Memory B cell (primary cell): Measurements from ENCODE around the gene TBL1XR1.

ENCODE experiments used
- ATAC-seq: fragments of 150-1000 bp; cut with Tn5 transposase; 2 replicates; pipeline ENCODE4 v1.10.0; 2021; ENCODE audit warnings: low read depth, mild to moderate bottlenecking, moderate library complexity
- DNase-seq, 2 donors: peaks; one replicate each; pipeline ENCODE4 v3.0.0; 2022; ENCODE audit warnings: low spot score in 2 of 2
- H3K27ac Mint-ChIP-seq: one replicate; pipeline ENCODE4 v1.8.0; 2022; ENCODE audit warnings: mild to moderate bottlenecking, moderate library complexity, mixed read lengths
- H3K27me3 Mint-ChIP-seq: one replicate; pipeline ENCODE4 v1.8.0; 2022; ENCODE audit warnings: mixed read lengths
- H3K36me3 Mint-ChIP-seq: one replicate; pipeline ENCODE4 v1.8.0; 2022; ENCODE audit warnings: mild to moderate bottlenecking, mixed read lengths
- H3K4me1 Mint-ChIP-seq: one replicate; pipeline ENCODE4 v1.8.0; 2022; ENCODE audit warnings: mixed read lengths
- H3K4me3 Mint-ChIP-seq: one replicate; pipeline ENCODE4 v1.8.0; 2022; ENCODE audit warnings: mild to moderate bottlenecking, moderate library complexity, mixed read lengths
- H3K9me3 Mint-ChIP-seq: one replicate; pipeline ENCODE4 v1.8.0; 2022; ENCODE audit warnings: mixed read lengths

TBL1XR1 gene

DNA sequence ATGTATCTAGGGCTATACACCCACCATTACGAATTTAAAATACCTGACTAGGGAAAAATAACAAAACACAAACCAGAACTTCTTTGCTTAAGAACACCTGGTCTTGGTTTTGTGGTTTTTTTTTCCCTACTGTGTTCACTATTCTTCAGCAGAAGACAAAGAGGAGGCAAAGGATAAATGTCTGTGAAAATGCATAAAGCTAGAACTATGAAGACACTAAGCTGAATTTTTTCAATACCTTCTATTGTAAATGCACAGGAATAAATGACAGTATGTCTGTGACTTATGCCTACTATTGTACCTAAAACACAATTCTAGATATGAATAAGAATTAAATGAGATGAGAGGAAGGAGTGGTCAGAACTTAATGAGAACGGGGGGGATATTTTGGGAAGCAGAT, 86.9 kb downstream of the TBL1XR1 start:
- H3K9me3 Mint-ChIP-seq: no peaks in the 10 kb centered on the region
- H3K4me1 Mint-ChIP-seq: peaks cover 41% of the 10 kb centered on the region
- DNase-seq (no peak), ATAC-seq (no peak)
- H3K27me3 Mint-ChIP-seq: no peaks in the 10 kb centered on the region
- peak overlapping the region; percentile 79 for H3K27ac Mint-ChIP-seq
- H3K4me3 Mint-ChIP-seq: peak overlapping the region; percentile 1
- H3K36me3 Mint-ChIP-seq: peaks cover 5% of the 10 kb centered on the region

DNA sequence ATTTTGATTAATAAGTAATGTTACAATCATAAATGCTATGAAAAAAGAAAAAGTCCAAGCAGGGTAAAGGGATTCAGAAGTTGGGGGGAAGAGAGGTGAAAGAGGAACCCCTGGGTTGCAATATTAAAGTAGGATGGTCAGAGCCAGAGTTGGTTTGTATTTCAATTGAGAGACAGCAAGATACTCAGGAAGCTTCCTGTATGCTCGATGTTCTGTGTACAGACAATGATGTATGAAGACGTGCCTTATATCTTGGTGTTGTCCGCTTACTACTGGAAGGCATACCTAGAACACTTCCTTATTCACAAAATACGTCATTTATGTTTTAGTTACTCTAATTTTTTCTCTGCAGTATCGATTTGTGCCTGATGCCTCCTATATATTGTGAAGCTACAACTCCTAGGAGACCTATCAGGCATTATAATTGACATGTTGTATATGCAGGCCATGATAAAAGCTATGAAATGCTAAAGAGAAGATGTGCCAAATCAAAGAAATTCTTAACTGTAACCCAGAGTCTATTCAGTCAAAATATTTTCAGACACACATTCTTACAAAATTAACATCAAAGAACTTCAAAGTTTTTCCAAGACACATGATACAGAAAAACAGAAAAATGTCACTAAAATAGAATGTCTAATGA, 87.5 kb downstream of the TBL1XR1 start:
- ATAC-seq: peak; percentile 81
- peak in 1 of 2 donors; percentile 11 for DNase-seq
- H3K9me3 Mint-ChIP-seq: no peaks in the 10 kb centered on the region
- H3K36me3 Mint-ChIP-seq: peaks cover 4% of the 10 kb centered on the region
- H3K27ac Mint-ChIP-seq: peak overlapping the region; percentile 79
- H3K27me3 Mint-ChIP-seq: no peaks in the 10 kb centered on the region
- H3K4me3 Mint-ChIP-seq: peak overlapping the region; percentile 0
- peaks cover 43% of the 10 kb centered on the region for H3K4me1 Mint-ChIP-seq

DNA sequence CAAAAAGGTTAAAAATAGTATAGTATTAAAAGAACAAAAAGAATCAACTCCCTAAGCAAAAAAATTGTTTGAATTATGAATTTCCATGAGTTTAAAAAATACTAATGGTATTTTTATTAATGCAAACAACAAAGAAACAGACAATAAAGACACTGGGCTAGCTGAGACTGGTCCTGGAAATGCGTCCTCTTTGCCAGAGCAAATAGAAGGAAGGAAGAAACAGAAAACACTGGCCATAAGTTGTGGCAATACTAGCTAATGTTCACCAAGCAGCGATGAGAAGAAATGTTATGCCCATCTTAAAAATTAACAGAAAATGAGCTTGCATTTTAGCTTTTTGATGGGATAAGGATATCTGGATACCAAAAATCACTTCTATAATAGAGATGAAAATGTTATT, 88.6 kb downstream of the TBL1XR1 start:
- no peaks in the 10 kb centered on the region for H3K9me3 Mint-ChIP-seq
- no peaks in the 10 kb centered on the region for H3K27me3 Mint-ChIP-seq
- no peak for ATAC-seq
- H3K27ac Mint-ChIP-seq: no peak overlapping the region
- peaks cover 3% of the 10 kb centered on the region for H3K36me3 Mint-ChIP-seq
- peaks cover 51% of the 10 kb centered on the region for H3K4me1 Mint-ChIP-seq
- H3K4me3 Mint-ChIP-seq: no peak overlapping the region
- no peak for DNase-seq

DNA sequence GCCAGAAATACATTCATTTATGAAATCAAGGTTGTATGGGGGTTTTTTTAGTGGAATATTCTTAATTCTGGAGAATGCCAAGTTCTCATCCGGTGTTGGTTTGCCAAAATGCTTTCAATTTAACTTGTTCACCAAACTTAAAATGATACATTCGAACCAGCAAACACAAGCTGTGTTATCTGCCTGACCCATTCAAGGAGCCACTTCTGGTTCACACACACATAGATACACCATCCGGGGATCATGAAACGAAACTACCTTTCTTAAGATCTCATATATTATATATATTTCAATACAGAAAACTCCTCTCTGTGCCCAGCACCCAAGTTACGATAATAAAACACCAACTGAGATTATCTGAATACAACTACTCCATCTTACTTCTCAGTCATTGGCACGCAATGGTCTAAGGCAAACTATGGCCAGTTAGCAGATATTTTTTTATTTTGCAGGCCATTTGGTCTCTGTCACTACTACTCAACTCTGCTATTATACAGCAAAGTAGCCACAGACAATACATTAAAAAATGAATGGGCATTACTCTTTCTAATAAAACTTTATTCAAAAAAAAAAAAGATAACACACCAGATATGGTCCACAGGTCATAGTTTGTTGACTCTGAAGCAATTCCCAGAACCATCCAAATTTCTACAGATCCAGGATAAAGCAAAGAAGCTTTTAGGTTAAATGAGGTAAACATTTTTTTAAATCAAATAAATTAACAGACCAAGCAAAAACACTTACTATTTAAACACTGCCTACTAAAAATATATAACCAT, 89.6 kb downstream of the TBL1XR1 start:
- Mint-ChIP-seq H3K4me3 (no peak overlapping the region), H3K27me3 (no peaks in the 10 kb centered on the region), H3K9me3 (no peaks in the 10 kb centered on the region), H3K36me3 (peaks cover 1% of the 10 kb centered on the region), H3K27ac (no peak overlapping the region), H3K4me1 (peaks cover 47% of the 10 kb centered on the region)
- DNase-seq (no peak), ATAC-seq (no peak)

DNA sequence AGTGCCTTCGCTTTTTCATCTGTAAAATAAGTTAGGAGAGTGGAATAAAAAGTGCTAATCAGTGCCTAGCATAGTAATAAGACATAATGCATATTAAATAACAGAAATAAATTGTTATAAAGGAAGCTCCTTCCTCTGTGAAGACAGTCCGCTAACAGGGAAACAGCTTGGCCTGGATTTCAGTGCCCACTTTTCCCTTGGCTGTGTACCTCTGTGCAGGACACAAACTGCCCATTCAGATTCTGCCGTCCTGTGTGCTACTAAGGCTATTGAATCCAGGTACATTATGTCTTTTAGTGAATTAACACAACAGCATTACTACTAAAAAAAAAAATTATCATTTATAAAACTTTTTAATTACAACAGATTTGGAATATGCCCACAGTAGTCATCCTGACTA, 90.7 kb downstream of the TBL1XR1 start:
- ATAC-seq: no peak
- no peak for DNase-seq
- no peaks in the 10 kb centered on the region for H3K9me3 Mint-ChIP-seq
- H3K27ac Mint-ChIP-seq: peak overlapping the region; percentile 43
- H3K36me3 Mint-ChIP-seq: peaks cover 3% of the 10 kb centered on the region
- H3K4me3 Mint-ChIP-seq: peak overlapping the region; percentile 56
- no peaks in the 10 kb centered on the region for H3K27me3 Mint-ChIP-seq
- peaks cover 49% of the 10 kb centered on the region for H3K4me1 Mint-ChIP-seq

DNA sequence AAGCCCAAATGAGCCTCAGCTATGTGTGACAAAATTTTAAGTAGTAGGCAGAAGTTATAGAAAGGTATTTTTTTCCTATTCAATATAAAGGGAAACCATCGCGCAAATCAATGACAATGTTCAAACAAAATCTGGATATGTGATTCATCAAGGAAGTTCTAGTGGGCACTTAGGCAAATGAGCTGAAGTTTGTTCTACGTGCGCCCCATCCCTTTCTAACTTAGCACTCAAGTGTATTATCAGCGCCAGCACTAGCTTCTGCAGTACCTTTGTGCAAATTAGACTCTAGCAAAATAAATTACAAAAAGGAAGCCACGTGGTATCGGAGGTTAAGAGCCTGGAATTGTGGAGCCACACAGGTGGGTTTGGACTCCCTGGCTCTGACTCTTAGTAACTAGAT, 91.1 kb downstream of the TBL1XR1 start:
- peak in 1 of 2 donors; percentile 7 for DNase-seq
- peaks cover 47% of the 10 kb centered on the region for H3K4me1 Mint-ChIP-seq

DNA sequence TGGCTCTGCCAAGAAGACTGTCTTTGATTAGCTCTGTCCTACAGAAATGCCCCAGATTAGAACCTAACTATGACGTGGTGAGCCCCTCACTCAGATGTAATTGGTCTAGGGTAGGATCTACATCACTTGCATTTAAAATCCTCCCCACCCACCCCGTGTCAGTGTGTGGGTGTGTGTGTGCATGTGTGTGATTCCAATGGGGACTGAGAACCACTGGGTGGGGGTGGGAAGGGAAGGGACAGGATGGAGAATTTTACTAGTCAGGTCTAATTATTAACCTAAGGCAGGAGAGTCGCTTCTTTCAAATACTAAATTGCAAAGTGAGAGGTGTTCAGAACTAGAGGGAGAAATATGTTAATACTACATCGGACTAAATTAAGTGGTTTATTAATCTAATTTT, 91.7 kb downstream of the TBL1XR1 start:
- Mint-ChIP-seq H3K36me3 (peaks cover 3% of the 10 kb centered on the region), H3K4me1 (peaks cover 43% of the 10 kb centered on the region), H3K27me3 (no peaks in the 10 kb centered on the region), H3K9me3 (no peaks in the 10 kb centered on the region), H3K4me3 (no peak overlapping the region), H3K27ac (peak overlapping the region; percentile 43)
- no peak for ATAC-seq
- DNase-seq: no peak

More for the DNA sequence above, 91.1 kb downstream of the TBL1XR1 start:
- H3K27me3 Mint-ChIP-seq: no peaks in the 10 kb centered on the region
- H3K27ac Mint-ChIP-seq: peak overlapping the region; percentile 43
- H3K9me3 Mint-ChIP-seq: no peaks in the 10 kb centered on the region
- peak; percentile 71 for ATAC-seq
- H3K36me3 Mint-ChIP-seq: peaks cover 3% of the 10 kb centered on the region
- H3K4me3 Mint-ChIP-seq: peak overlapping the region; percentile 56

DNA sequence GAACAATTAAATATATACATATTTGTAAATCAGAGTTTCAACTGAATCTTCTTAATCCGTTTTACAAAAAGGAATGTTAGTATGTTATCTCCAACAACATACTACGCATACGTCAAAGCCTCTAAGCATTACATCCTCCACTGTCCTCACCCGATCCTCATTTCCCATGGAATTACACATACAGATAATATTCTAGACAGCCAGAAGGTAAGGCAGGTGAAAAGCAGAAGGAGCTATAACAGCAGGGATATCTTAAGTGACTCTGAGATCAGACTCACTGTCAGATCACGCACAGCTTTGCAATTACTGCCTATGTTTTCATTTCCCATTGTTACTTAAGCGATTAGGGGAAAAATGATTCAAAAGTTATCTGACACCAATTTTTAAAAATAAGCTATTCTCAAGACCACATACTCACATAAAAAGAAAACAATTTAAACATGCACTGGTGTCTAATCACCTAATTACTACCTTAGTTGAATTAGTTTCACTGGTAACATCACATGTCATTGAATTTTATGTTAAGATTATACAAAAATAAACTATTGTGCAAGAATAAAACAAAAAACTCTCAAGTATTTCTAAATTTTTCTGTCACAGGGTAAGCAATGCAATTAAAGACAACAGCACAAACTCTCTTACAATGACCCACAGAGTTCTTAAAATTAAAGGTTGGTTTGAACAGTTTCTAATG, 92.8 kb downstream of the TBL1XR1 start:
- no peaks in the 10 kb centered on the region for H3K9me3 Mint-ChIP-seq
- ATAC-seq (no peak), DNase-seq (no peak)
- H3K27me3 Mint-ChIP-seq: no peaks in the 10 kb centered on the region
- H3K27ac Mint-ChIP-seq: no peak overlapping the region
- peaks cover 34% of the 10 kb centered on the region for H3K4me1 Mint-ChIP-seq
- peaks cover 3% of the 10 kb centered on the region for H3K36me3 Mint-ChIP-seq
- H3K4me3 Mint-ChIP-seq: no peak overlapping the region

DNA sequence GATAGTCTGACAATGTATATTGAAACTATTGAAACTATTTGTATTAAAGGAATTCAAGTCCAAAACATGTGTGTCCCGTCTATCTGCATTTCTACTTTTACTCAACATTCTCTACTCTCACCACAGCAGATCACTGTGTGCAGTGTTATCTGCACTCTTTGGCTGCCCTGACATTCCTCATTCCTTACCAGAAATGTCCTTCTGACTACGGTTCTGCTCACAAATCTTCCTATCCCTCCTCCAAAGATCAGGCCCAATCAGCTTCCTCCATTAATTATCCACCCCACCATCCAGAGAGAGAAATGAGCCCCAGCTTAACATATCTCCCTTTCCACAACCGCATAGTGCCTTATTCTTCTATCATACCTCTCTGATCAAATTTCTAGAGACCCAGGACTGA, 94.7 kb downstream of the TBL1XR1 start:
- no peak for ATAC-seq
- no peaks in the 10 kb centered on the region for H3K27me3 Mint-ChIP-seq
- peaks cover 5% of the 10 kb centered on the region for H3K36me3 Mint-ChIP-seq
- peak overlapping the region; percentile 36 for H3K27ac Mint-ChIP-seq
- no peaks in the 10 kb centered on the region for H3K9me3 Mint-ChIP-seq
- peaks cover 29% of the 10 kb centered on the region for H3K4me1 Mint-ChIP-seq
- H3K4me3 Mint-ChIP-seq: no peak overlapping the region
- DNase-seq: no peak

DNA sequence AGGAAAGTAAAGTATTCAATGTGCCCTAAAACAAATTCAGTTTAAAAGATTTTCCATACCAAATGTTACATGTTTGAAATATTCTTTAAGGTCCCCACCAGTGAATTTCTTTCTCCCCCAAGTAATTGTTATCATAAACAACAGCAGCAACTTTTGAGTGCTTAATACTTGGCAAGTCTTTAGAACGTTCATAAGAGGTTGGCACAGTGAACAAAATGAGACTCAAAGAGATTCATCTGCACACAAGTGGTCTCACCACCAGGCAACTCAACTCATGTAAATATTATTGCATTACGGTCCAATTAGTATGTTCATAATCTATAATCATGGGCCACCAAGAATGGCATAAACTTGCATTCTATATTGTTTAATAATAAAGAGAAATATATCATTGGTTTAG, 98.7 kb downstream of the TBL1XR1 start:
- Mint-ChIP-seq H3K9me3 (no peaks in the 10 kb centered on the region), H3K27me3 (no peaks in the 10 kb centered on the region), H3K27ac (no peak overlapping the region), H3K4me3 (no peak overlapping the region), H3K4me1 (peaks cover 26% of the 10 kb centered on the region), H3K36me3 (peaks cover 21% of the 10 kb centered on the region)
- ATAC-seq (no peak), DNase-seq (no peak)

DNA sequence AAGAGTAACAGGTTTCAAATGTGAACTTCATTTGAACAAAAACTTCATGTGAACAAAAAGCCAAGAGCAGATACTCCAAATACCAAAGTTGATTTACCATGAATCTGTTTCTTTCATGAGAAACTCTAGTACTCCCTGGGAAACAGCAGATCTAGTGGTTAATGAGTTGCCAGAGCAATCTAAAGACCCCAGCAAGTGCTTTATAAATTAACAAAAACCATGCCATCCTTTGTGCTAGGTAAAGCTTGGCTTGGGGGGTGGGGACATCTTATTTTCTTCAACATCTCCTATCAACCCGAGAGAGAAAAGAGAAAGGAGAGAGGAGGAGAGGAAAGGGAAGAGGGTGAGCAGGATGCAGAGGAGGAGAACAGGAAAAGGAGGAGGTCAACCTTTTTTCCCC, 100.7 kb downstream of the TBL1XR1 start:
- peak overlapping the region; percentile 25 for H3K27ac Mint-ChIP-seq
- H3K4me3 Mint-ChIP-seq: no peak overlapping the region
- peaks cover 32% of the 10 kb centered on the region for H3K36me3 Mint-ChIP-seq
- H3K27me3 Mint-ChIP-seq: no peaks in the 10 kb centered on the region
- DNase-seq (no peak), ATAC-seq (no peak)
- peaks cover 23% of the 10 kb centered on the region for H3K4me1 Mint-ChIP-seq
- peaks cover 6% of the 10 kb centered on the region for H3K9me3 Mint-ChIP-seq

DNA sequence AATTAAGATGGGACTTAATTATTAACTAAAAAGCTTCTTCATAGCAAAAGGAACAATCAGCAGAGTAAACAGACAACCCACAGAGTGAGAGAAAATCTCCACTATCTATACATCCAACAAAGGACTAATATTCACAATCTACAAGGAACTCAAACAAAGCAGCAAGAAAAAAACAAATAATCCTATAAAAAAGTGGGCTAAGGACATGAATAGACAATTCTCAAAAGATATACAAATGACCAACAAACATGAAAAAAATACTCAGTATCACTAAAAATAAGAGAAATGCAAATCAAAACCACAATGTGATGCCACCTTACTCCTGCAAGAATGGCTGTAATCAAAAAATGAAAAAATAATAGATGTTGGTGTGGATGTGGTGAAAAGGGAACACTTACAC, 103.3 kb downstream of the TBL1XR1 start:
- DNase-seq: no peak
- ATAC-seq: no peak
- peaks cover 8% of the 10 kb centered on the region for H3K9me3 Mint-ChIP-seq
- peaks cover 42% of the 10 kb centered on the region for H3K36me3 Mint-ChIP-seq
- H3K27ac Mint-ChIP-seq: no peak overlapping the region
- no peak overlapping the region for H3K4me3 Mint-ChIP-seq
- H3K4me1 Mint-ChIP-seq: peaks cover 36% of the 10 kb centered on the region
- no peaks in the 10 kb centered on the region for H3K27me3 Mint-ChIP-seq

DNA sequence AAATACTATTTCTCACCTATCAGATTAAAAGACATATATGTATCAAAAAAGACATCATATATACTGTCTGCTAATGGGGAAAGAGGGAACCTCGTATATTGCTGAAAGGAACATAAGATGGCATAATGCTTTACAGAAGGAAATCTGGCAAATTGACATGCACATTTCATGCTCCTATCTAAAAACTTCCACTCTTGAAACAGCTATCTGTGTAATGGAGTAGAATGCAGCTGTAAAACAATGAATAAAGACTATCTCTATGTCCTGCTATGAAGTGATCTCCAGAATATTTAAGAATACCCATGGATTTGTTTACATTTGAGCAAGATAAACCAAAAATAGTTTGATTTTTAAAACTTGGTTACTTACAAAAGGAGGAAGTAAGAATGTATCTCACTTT, 107.4 kb downstream of the TBL1XR1 start:
- no peaks in the 10 kb centered on the region for H3K27me3 Mint-ChIP-seq
- no peak overlapping the region for H3K4me3 Mint-ChIP-seq
- DNase-seq (no peak), ATAC-seq (no peak)
- peaks cover 43% of the 10 kb centered on the region for H3K4me1 Mint-ChIP-seq
- peaks cover 34% of the 10 kb centered on the region for H3K36me3 Mint-ChIP-seq
- peak overlapping the region; percentile 36 for H3K27ac Mint-ChIP-seq
- peaks cover 8% of the 10 kb centered on the region for H3K9me3 Mint-ChIP-seq

DNA sequence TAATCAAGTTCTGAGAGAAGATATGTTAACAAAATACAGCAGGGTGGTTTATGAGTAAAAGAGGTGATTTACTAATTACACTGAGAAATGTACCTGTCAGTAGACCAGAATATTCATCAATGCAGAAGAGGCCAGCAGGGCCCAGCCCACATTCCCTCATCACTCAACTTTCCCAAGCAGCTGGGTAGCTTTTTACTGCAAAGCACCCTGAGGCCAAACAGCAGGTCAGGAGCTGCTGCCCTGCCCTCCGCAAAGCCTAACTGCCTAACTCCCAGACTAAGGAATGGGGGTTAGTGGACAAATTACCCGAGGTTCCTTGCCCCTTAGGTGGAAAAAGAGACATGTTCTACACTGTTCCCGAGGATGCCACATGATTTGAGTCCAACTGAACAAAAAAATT, 108.2 kb downstream of the TBL1XR1 start:
- H3K27ac Mint-ChIP-seq: peak overlapping the region; percentile 36

More for the DNA sequence above, 108.2 kb downstream of the TBL1XR1 start:
- peaks cover 45% of the 10 kb centered on the region for H3K4me1 Mint-ChIP-seq
- H3K9me3 Mint-ChIP-seq: peaks cover 9% of the 10 kb centered on the region
- H3K36me3 Mint-ChIP-seq: peaks cover 34% of the 10 kb centered on the region
- H3K27me3 Mint-ChIP-seq: no peaks in the 10 kb centered on the region
- no peak for ATAC-seq
- no peak for DNase-seq
- no peak overlapping the region for H3K4me3 Mint-ChIP-seq
